GM18499 (cell line): Measurements from ENCODE around the gene CLEC17A.

Experiments
- ATAC-seq: cut with Tn5 transposase; IDR thresholded peaks from one replicate; pipeline ENCODE4 v1.9.1; 2021; ENCODE audit warnings: moderate number of reproducible peaks; ENCODE audit not compliant: insufficient read depth, unreplicated experiment

Gene CLEC17A

DNA sequence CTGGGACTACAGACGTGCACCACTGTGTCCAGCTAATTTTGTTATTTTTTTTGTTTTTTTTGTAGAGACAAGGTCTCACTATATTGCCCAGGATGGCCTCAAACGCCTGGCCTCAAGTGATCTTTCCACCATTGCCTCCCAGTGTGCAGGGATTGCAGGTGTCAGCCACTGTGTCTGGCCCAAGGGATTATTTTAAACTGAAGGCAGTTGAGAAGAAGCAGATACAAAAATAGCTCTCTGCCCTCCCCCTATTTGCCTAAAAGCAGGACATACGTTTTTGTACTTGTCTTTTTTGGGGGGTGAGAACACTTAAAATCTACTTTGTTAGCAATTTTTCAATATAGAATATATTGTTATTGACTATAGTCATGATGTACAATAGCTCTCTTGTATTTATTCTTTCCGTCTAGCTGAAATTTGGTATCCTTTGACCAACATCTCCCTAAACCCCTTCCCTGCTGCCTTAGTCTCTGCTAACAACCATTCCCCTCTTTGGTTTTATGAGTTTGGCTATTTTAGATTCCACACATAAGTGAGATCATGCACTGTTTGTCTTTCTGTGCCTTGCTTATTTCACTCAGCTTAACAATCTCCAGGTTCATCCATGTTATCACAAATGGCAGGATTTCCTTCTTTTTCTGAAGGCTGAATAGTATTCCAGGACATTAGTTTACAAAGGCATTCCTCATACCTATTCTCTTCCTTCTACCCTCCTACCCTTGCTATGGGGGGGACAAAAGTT lies 56.8 kb downstream of the CLEC17A start:
- no peak for ATAC-seq

GRCh38 chr19:14648506-14648905 lies 65.6 kb downstream of the CLEC17A start:
- ATAC-seq = no peak

- ATAC-seq = no peak
Measured at GRCh38 chr19:14649020-14649419, 66.1 kb downstream of the CLEC17A start.

- no peak for ATAC-seq
Measured at GRCh38 chr19:14650161-14650560, 67.3 kb downstream of the CLEC17A start.

- no peak for ATAC-seq
Measured at GRCh38 chr19:14654786-14655560, 72.1 kb downstream of the CLEC17A start.

- no peak for ATAC-seq
Measured at GRCh38 chr19:14655726-14656125, 72.8 kb downstream of the CLEC17A start.

GRCh38 chr19:14659874-14660489 lies 77.1 kb downstream of the CLEC17A start:
- no peak for ATAC-seq

GRCh38 chr19:14661372-14661924 lies 78.6 kb downstream of the CLEC17A start:
- no peak for ATAC-seq
